Measurements from ENCODE around the gene ESPNL.
A peak's percentile ranks its signal among the peaks of the same experiment; 100 is the strongest.

ESPNL gene

GRCh38 chr2:238133499-238134392 lies 33.6 kb downstream of the ESPNL start:
- no peak overlapping the region for H3K4me3 ChIP-seq (ENCODE audit: extremely low read depth, insufficient read depth, low read length, poor library complexity, severe bottlenecking)

GRCh38 chr2:238134393-238134785 lies 34.2 kb downstream of the ESPNL start:
- no peaks in the 10 kb centered on the region for H3K9me3 ChIP-seq (ENCODE audit: control insufficient read depth, low read length)
- H3K27ac ChIP-seq (ENCODE audit: low read depth, low read length, severe bottlenecking) = no peak overlapping the region
- 92% methylated on average over 8 to 11 of the region's 11 CpGs for WGBS, 2 experiments (ENCODE audit: insufficient coverage in 2 of 2)
- H3K4me1 ChIP-seq (ENCODE audit: control insufficient read depth, insufficient read depth, low read length, poor library complexity, severe bottlenecking) = peaks cover 11% of the 10 kb centered on the region
- H3K36me3 ChIP-seq (ENCODE audit: control insufficient read depth, insufficient read depth, low read length) = no peaks in the 10 kb centered on the region
- no peak overlapping the region for H3K4me3 ChIP-seq (ENCODE audit: extremely low read depth, insufficient read depth, low read length, poor library complexity, severe bottlenecking)

More at GRCh38 chr2:238133499-238134392, 33.6 kb downstream of the ESPNL start:
- Histone ChIP-seq H3K4me1 (ENCODE audit: control insufficient read depth, insufficient read depth, low read length, poor library complexity, severe bottlenecking) (peaks cover 6% of the 10 kb centered on the region), H3K36me3 (ENCODE audit: control insufficient read depth, insufficient read depth, low read length) (no peaks in the 10 kb centered on the region), H3K27ac (ENCODE audit: low read depth, low read length, severe bottlenecking) (no peak overlapping the region), H3K9me3 (ENCODE audit: control insufficient read depth, low read length) (no peaks in the 10 kb centered on the region)
- 79 to 80% methylated on average over 13 to 14 of the region's 14 CpGs for WGBS, 2 experiments (ENCODE audit: insufficient coverage in 2 of 2)

- Histone ChIP-seq H3K9me3 (ENCODE audit: control insufficient read depth, low read length) (no peaks in the 10 kb centered on the region), H3K36me3 (ENCODE audit: control insufficient read depth, insufficient read depth, low read length) (no peaks in the 10 kb centered on the region), H3K4me3 (ENCODE audit: extremely low read depth, insufficient read depth, low read length, poor library complexity, severe bottlenecking) (no peak overlapping the region), H3K4me1 (ENCODE audit: control insufficient read depth, insufficient read depth, low read length, poor library complexity, severe bottlenecking) (peaks cover 11% of the 10 kb centered on the region), H3K27ac (ENCODE audit: low read depth, low read length, severe bottlenecking) (no peak overlapping the region)
- WGBS, 2 experiments (ENCODE audit: insufficient coverage in 2 of 2) = 90 to 94% methylated on average over 9 to 12 of the region's 15 CpGs
These were observed 35.5 kb downstream of the ESPNL start for GRCh38 chr2:238135601-238136150.

- no peaks in the 10 kb centered on the region for H3K9me3 ChIP-seq (ENCODE audit: control insufficient read depth, low read length)
- H3K27ac ChIP-seq (ENCODE audit: low read depth, low read length, severe bottlenecking) = no peak overlapping the region
- no peaks in the 10 kb centered on the region for H3K36me3 ChIP-seq (ENCODE audit: control insufficient read depth, insufficient read depth, low read length)
- peaks cover 19% of the 10 kb centered on the region for H3K4me1 ChIP-seq (ENCODE audit: control insufficient read depth, insufficient read depth, low read length, poor library complexity, severe bottlenecking)
- 89 to 95% methylated on average over 10 to 12 of the region's 14 CpGs for WGBS, 2 experiments (ENCODE audit: insufficient coverage in 2 of 2)
- H3K4me3 ChIP-seq (ENCODE audit: extremely low read depth, insufficient read depth, low read length, poor library complexity, severe bottlenecking) = no peak overlapping the region
These were observed 36.8 kb downstream of the ESPNL start for GRCh38 chr2:238136820-238137537.

GRCh38 chr2:238137885-238138284 lies 37.7 kb downstream of the ESPNL start:
- peaks cover 25% of the 10 kb centered on the region for H3K4me1 ChIP-seq (ENCODE audit: control insufficient read depth, insufficient read depth, low read length, poor library complexity, severe bottlenecking)
- H3K36me3 ChIP-seq (ENCODE audit: control insufficient read depth, insufficient read depth, low read length) = no peaks in the 10 kb centered on the region
- H3K4me3 ChIP-seq (ENCODE audit: extremely low read depth, insufficient read depth, low read length, poor library complexity, severe bottlenecking) = no peak overlapping the region
- WGBS, 2 experiments (ENCODE audit: insufficient coverage in 2 of 2) = 97% methylated on average over 13 of the region's 13 CpGs
- H3K9me3 ChIP-seq (ENCODE audit: control insufficient read depth, low read length) = no peaks in the 10 kb centered on the region
- H3K27ac ChIP-seq (ENCODE audit: low read depth, low read length, severe bottlenecking) = no peak overlapping the region

- Histone ChIP-seq H3K36me3 (ENCODE audit: control insufficient read depth, insufficient read depth, low read length) (no peaks in the 10 kb centered on the region), H3K27ac (ENCODE audit: low read depth, low read length, severe bottlenecking) (peak within 1 kb of the TSS; percentile 36), H3K4me3 (ENCODE audit: extremely low read depth, insufficient read depth, low read length, poor library complexity, severe bottlenecking) (peak within 1 kb of the TSS; percentile 8), H3K4me1 (ENCODE audit: control insufficient read depth, insufficient read depth, low read length, poor library complexity, severe bottlenecking) (peaks cover 29% of the 10 kb centered on the region), H3K9me3 (ENCODE audit: control insufficient read depth, low read length) (no peaks in the 10 kb centered on the region)
- WGBS, 2 experiments (ENCODE audit: insufficient coverage in 2 of 2) = 71 to 81% methylated on average over 16 to 17 of the region's 22 CpGs
These were observed 38.4 kb downstream of the ESPNL start, which contains the start of gene KLHL30 for GRCh38 chr2:238138331-238139195. Gene KLHL30, plus strand, starts transcription at chr2:238138668. Its CDS starts 2,087 bp downstream, at chr2:238140755.

- Histone ChIP-seq H3K4me3 (ENCODE audit: extremely low read depth, insufficient read depth, low read length, poor library complexity, severe bottlenecking) (peak overlapping the region; percentile 8), H3K4me1 (ENCODE audit: control insufficient read depth, insufficient read depth, low read length, poor library complexity, severe bottlenecking) (peaks cover 35% of the 10 kb centered on the region), H3K36me3 (ENCODE audit: control insufficient read depth, insufficient read depth, low read length) (no peaks in the 10 kb centered on the region), H3K27ac (ENCODE audit: low read depth, low read length, severe bottlenecking) (no peak overlapping the region), H3K9me3 (ENCODE audit: control insufficient read depth, low read length) (no peaks in the 10 kb centered on the region)
- 82 to 90% methylated on average over 29 to 45 of the region's 56 CpGs for WGBS, 2 experiments (ENCODE audit: insufficient coverage in 2 of 2)
These were observed 39.3 kb downstream of the ESPNL start for GRCh38 chr2:238139196-238140039.

GRCh38 chr2:238140040-238140439 lies 39.9 kb downstream of the ESPNL start:
- Histone ChIP-seq H3K4me3 (ENCODE audit: extremely low read depth, insufficient read depth, low read length, poor library complexity, severe bottlenecking) (no peak overlapping the region), H3K9me3 (ENCODE audit: control insufficient read depth, low read length) (no peaks in the 10 kb centered on the region), H3K36me3 (ENCODE audit: control insufficient read depth, insufficient read depth, low read length) (no peaks in the 10 kb centered on the region), H3K27ac (ENCODE audit: low read depth, low read length, severe bottlenecking) (no peak overlapping the region), H3K4me1 (ENCODE audit: control insufficient read depth, insufficient read depth, low read length, poor library complexity, severe bottlenecking) (peaks cover 35% of the 10 kb centered on the region)
- 85 to 100% methylated on average over 6 to 7 of the region's 7 CpGs for WGBS, 2 experiments (ENCODE audit: insufficient coverage in 2 of 2)

- Histone ChIP-seq H3K4me1 (ENCODE audit: control insufficient read depth, insufficient read depth, low read length, poor library complexity, severe bottlenecking) (peaks cover 35% of the 10 kb centered on the region), H3K27ac (ENCODE audit: low read depth, low read length, severe bottlenecking) (no peak overlapping the region), H3K9me3 (ENCODE audit: control insufficient read depth, low read length) (no peaks in the 10 kb centered on the region), H3K36me3 (ENCODE audit: control insufficient read depth, insufficient read depth, low read length) (no peaks in the 10 kb centered on the region), H3K4me3 (ENCODE audit: extremely low read depth, insufficient read depth, low read length, poor library complexity, severe bottlenecking) (no peak overlapping the region)
- 93 to 94% methylated on average over 59 to 60 of the region's 60 CpGs for WGBS, 2 experiments (ENCODE audit: insufficient coverage in 2 of 2)
These were observed 40.8 kb downstream of the ESPNL start for GRCh38 chr2:238140721-238141540.
